Lower leg skin (tissue), 3 donors: Measurements from ENCODE around the gene GFPT1.

Experiments
- CTCF ChIP-seq, 3 donors: fragments of 450-650 bp; IDR thresholded peaks; one replicate each; pipeline ENCODE4 v1.5.1; 2016; ENCODE audit warnings: antibody characterized with exemption in 3 of 3, mild to moderate bottlenecking in 3 of 3, moderate library complexity in 2 of 3
- POLR2A ChIP-seq, 2 donors: fragments of 450-650 bp; IDR thresholded peaks; one replicate each; pipeline ENCODE4 v1.6.1; 2016 to 2017; ENCODE audit warnings: antibody characterized with exemption in 2 of 2, mild to moderate bottlenecking in 1 of 2, moderate library complexity in 1 of 2

- TF ChIP-seq CTCF (IDR thresholded peaks at IDR 0.05) (no peak), POLR2A (IDR thresholded peaks at IDR 0.05) (no peak)
Observed at GRCh38 chr2:69278366-69278765, 108.7 kb downstream of the GFPT1 start.
